Stomach (tissue), 8 donors: ENCODE measurements around the gene CHORDC1. TPM values are rescaled to one million over a fixed set of nuclear protein-coding genes. Genes with fewer than 3 reads are reported as not detected.

Experiments
- polyA plus RNA-seq, 3 donors: library from polyadenylated mRNA; stranded (reverse); fragments of 200-250 nt; gene quantifications; one replicate each; pipeline ENCODE4 v1.2.3, GENCODE V29; 2013
- total RNA-seq, 5 donors: library from RNA; depleted of rRNA; stranded (reverse); fragments of >200 nt; gene quantifications; one replicate each; pipeline versions ENCODE4 v1.1.0 to v1.2.3, GENCODE V29; 2014 to 2016
- donor health status: healthy with polysubstance abuse.
- donor health status: Bipolar disorder and iron deficiency.
- donor health status: healthy.

Gene CHORDC1
- total and polyA plus RNA-seq, 8 donors: 14.4 to 102 (median 40.0) TPM

Other genes starting within 250 kb of the CHORDC1 start
- not detected for gene TRIM49C, start 191.9 kb downstream of the CHORDC1 start, total RNA-seq
- gene TRIM49C, start 191.9 kb downstream of the CHORDC1 start, polyA plus RNA-seq: not detected
- gene UBTFL1, start 137.1 kb downstream of the CHORDC1 start, total RNA-seq: not detected
- not detected for gene UBTFL1, start 137.1 kb downstream of the CHORDC1 start, polyA plus RNA-seq
- 10 to 100 TPM in 1 of 5 donors, 1 to 10 TPM in 1, under 1 TPM in 1, not detected in 2; 0.89 to 15.8 (median 3.3) TPM for gene NAALAD2, start 88.4 kb downstream of the CHORDC1 start, total RNA-seq
- gene NAALAD2, start 88.4 kb downstream of the CHORDC1 start, polyA plus RNA-seq: under 1 TPM; 0.25 to 0.48 (median 0.46) TPM